ENCODE data around the gene SH3PXD2A.

GRCh38 chr10:103616705-103617601 lies 238.4 kb downstream of the SH3PXD2A start:
- TF ChIP-seq TAF1 (IDR thresholded peaks at IDR 0.05; ENCODE audit: borderline replicate concordance, low read depth, low read length) = no peak
- TF ChIP-seq CTCF (IDR thresholded peaks at IDR 0.05 in 2 of 3, conservative IDR thresholded peaks at IDR 0.05 in 1 of 3; ENCODE audit: control insufficient read depth in 2 of 3, extremely low read depth in 1 of 3, insufficient read depth in 1 of 3, low read depth in 3 of 3, low read length in 3 of 3) = no peak

Measured in GM12878 (cell line).